Right cardiac atrium (tissue), 5 donors: ENCODE results near the gene MMP13. TPM values are rescaled to one million over a fixed set of nuclear protein-coding genes. Genes with fewer than 3 reads are reported as not detected.

Source experiments
- polyA plus RNA-seq: library from polyadenylated mRNA; stranded (reverse); fragments of 200-250 nt; gene quantifications from one replicate; pipeline ENCODE4 v1.2.3, GENCODE V29; 2013
- total RNA-seq, 4 donors: library from RNA; stranded (reverse); fragmentation: NEBNext Ultra II Directional; extraction: Animal tissue kit (Norgen Biotek cat#: 25700); gene quantifications; one replicate each; pipeline ENCODE4 v1.2.1, GENCODE V29; 2021
- donor health status: healthy with polysubstance abuse.
- donor health status: DM: no; HTN: yes; CAD: no.
- donor health status: DM: no; HTN: no; CAD: no.
- donor health status: DM: no; HTN: yes; CAD: no; lungs with severe emphysema.
- donor health status: DM: yes; HTN: yes; CAD: no.

The MMP13 gene
- total and polyA plus RNA-seq, 5 donors: not detected

Other genes starting within 250 kb of the MMP13 start
- not detected for gene MMP27, start 250.0 kb downstream of the MMP13 start, total RNA-seq
- not detected for gene MMP27, start 250.0 kb downstream of the MMP13 start, polyA plus RNA-seq
- gene MMP8, start 230.8 kb downstream of the MMP13 start, total RNA-seq: under 1 TPM in 1 of 4 donors, not detected in 3; 0.06 TPM
- gene MMP8, start 230.8 kb downstream of the MMP13 start, polyA plus RNA-seq: 0.02 TPM
- not detected for gene MMP10, start 175.1 kb downstream of the MMP13 start, total RNA-seq
- gene MMP10, start 175.1 kb downstream of the MMP13 start, polyA plus RNA-seq: not detected
- 1 to 10 TPM in 1 of 4 donors, under 1 TPM in 1, not detected in 2; 0.14 to 1.0 TPM for gene MMP1, start 157.6 kb downstream of the MMP13 start, total RNA-seq
- gene MMP1, start 157.6 kb downstream of the MMP13 start, polyA plus RNA-seq: 0.05 TPM
- not detected for gene MMP3, start 112.1 kb downstream of the MMP13 start, total RNA-seq
- gene MMP3, start 112.1 kb downstream of the MMP13 start, polyA plus RNA-seq: not detected
- gene MMP12, start 80.8 kb downstream of the MMP13 start, total RNA-seq: not detected
- not detected for gene MMP12, start 80.8 kb downstream of the MMP13 start, polyA plus RNA-seq
- 10 to 100 TPM; 21.7 to 24.9 (median 22.4) TPM for gene DCUN1D5, start 136.4 kb upstream of the MMP13 start, total RNA-seq
- gene DCUN1D5, start 136.4 kb upstream of the MMP13 start, polyA plus RNA-seq: 21.0 TPM
- gene DYNC2H1, start 153.7 kb upstream of the MMP13 start, total RNA-seq: 1 to 10 TPM; 7.5 to 9.4 (median 8.3) TPM
- gene DYNC2H1, start 153.7 kb upstream of the MMP13 start, polyA plus RNA-seq: 4.3 TPM